Smooth muscle cell (in vitro differentiated cells): ENCODE results near the gene RAD51B. TPM values are rescaled to one million over a fixed set of nuclear protein-coding genes. Genes with fewer than 3 reads are reported as not detected.

ENCODE experiments used
- DNase-seq: peaks from one replicate; lab custom pipeline; 2025; ENCODE audit not compliant: unreplicated experiment; lab: John Stamatoyannopoulos, UW
- H2AFZ ChIP-seq: fragments of 200-600 bp; sonication (generic); 2 replicates; pipeline ENCODE4 v1.6.0; 2016; ENCODE audit warnings: antibody characterized with exemption, low read depth, mild to moderate bottlenecking
- H3F3A ChIP-seq: fragments of 200-600 bp; sonication (generic); 2 replicates; pipeline ENCODE4 v1.6.0; 2017; ENCODE audit warnings: antibody characterized with exemption, low read depth
- H3K27ac ChIP-seq: fragments of 200-600 bp; sonication (generic); 2 replicates; pipeline ENCODE4 v1.5.1; 2016; ENCODE audit warnings: low read depth, mild to moderate bottlenecking
- H3K27me3 ChIP-seq: fragments of 200-600 bp; sonication (generic); 2 replicates; pipeline ENCODE4 v1.6.1; 2016; ENCODE audit warnings: low read depth, mild to moderate bottlenecking
- H3K36me3 ChIP-seq: fragments of 200-600 bp; sonication (generic); 2 replicates; pipeline ENCODE4 v1.5.1; 2016; ENCODE audit warnings: low read depth
- H3K4me1 ChIP-seq: fragments of 200-600 bp; sonication (generic); 2 replicates; pipeline ENCODE4 v1.5.1; 2016; ENCODE audit warnings: low read depth
- H3K4me2 ChIP-seq: fragments of 200-600 bp; sonication (generic); 2 replicates; pipeline ENCODE4 v1.6.0; 2016; ENCODE audit warnings: mild to moderate bottlenecking
- H3K4me3 ChIP-seq: fragments of 200-600 bp; sonication (generic); 2 replicates; pipeline ENCODE4 v1.5.1; 2016; ENCODE audit warnings: mild to moderate bottlenecking
- H3K79me2 ChIP-seq: fragments of 200-600 bp; sonication (generic); 2 replicates; pipeline ENCODE4 v1.6.0; 2016; ENCODE audit warnings: low read depth, mild to moderate bottlenecking
- H3K9ac ChIP-seq: fragments of 200-600 bp; sonication (generic); 2 replicates; pipeline ENCODE4 v1.6.0; 2016; ENCODE audit warnings: low read depth
- H3K9me3 ChIP-seq: fragments of 200-600 bp; sonication (generic); replicated peaks from 2 replicates; pipeline ENCODE4 v1.5.1; 2016; ENCODE audit warnings: low read depth
- H4K20me1 ChIP-seq: fragments of 200-600 bp; sonication (generic); 2 replicates; pipeline ENCODE4 v1.6.0; 2016; ENCODE audit warnings: low read depth
- WGBS: methylation state at CpG from one replicate; pipeline ENCODE4 v1.1.7; 2016; ENCODE audit warnings: low lambda C conversion rate; 5-methylcytosine and 5-hydroxymethylcytosine counted together
- polyA plus RNA-seq: library from polyadenylated mRNA; unstranded; fragments of >200 nt; fragmentation: Nextera tagmentation; extraction: Ambion mirVana; gene quantifications from 2 replicates; pipeline ENCODE4 v1.2.1, GENCODE V29; 2016
- total RNA-seq: library from RNA; depleted of rRNA; stranded (reverse); fragments of >200 nt; gene quantifications from 2 replicates; pipeline ENCODE4 v1.2.3, GENCODE V29; 2014
- TF ChIP-seq, protein P1 (sequence below): fragments of 200-600 bp; sonication (generic); IDR thresholded peaks from 2 replicates; pipeline ENCODE4 v1.5.1; 2017; ENCODE audit warnings: borderline replicate concordance, mild to moderate bottlenecking, antibody characterized with exemption; ENCODE audit not compliant: insufficient read depth, poor library complexity, severe bottlenecking

The RAD51B gene
- total and polyA plus RNA-seq, 2 experiments from 2014 or later, result 4.6 to 5.3 TPM

DNA sequence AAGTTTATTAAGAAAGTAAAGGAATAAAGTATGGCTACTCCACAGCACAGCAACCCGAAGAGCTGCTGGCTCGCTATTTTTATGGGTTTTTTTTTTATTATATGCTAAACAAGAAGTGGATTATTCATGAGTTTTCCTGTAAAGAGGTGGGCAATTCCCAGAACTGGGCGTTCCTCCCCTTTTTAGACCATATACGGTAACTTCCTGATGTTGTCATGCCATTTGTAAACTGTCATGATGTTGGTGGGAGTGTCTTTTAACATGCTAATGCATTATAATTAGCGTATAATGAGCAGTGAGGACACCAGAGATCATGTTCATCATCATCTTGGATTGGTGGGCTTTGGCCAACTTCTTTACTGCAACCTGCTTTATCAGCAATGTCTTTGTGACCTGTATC, 600.8 kb downstream of the RAD51B start:
- no peaks in the 10 kb centered on the region for H3F3A ChIP-seq
- DNase-seq, result no peak
- no peak overlapping the region for H3K4me3 ChIP-seq
- no peak overlapping the region for H2AFZ ChIP-seq
- H3K36me3 ChIP-seq, result no peaks in the 10 kb centered on the region
- no peaks in the 10 kb centered on the region for H3K79me2 ChIP-seq
- 71% methylated on average over 5 of the region's 5 CpGs for WGBS
- H3K27me3 ChIP-seq, result no peaks in the 10 kb centered on the region
- H3K9me3 ChIP-seq, result no peaks in the 10 kb centered on the region
- no peaks in the 10 kb centered on the region for H4K20me1 ChIP-seq
- TF ChIP-seq, protein P1, sequence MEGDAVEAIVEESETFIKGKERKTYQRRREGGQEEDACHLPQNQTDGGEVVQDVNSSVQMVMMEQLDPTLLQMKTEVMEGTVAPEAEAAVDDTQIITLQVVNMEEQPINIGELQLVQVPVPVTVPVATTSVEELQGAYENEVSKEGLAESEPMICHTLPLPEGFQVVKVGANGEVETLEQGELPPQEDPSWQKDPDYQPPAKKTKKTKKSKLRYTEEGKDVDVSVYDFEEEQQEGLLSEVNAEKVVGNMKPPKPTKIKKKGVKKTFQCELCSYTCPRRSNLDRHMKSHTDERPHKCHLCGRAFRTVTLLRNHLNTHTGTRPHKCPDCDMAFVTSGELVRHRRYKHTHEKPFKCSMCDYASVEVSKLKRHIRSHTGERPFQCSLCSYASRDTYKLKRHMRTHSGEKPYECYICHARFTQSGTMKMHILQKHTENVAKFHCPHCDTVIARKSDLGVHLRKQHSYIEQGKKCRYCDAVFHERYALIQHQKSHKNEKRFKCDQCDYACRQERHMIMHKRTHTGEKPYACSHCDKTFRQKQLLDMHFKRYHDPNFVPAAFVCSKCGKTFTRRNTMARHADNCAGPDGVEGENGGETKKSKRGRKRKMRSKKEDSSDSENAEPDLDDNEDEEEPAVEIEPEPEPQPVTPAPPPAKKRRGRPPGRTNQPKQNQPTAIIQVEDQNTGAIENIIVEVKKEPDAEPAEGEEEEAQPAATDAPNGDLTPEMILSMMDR, result no peak
- no peak overlapping the region for H3K9ac ChIP-seq
- H3K4me1 ChIP-seq, result peaks cover 10% of the 10 kb centered on the region
- no peak overlapping the region for H3K4me2 ChIP-seq
- H3K27ac ChIP-seq, result no peak overlapping the region

DNA sequence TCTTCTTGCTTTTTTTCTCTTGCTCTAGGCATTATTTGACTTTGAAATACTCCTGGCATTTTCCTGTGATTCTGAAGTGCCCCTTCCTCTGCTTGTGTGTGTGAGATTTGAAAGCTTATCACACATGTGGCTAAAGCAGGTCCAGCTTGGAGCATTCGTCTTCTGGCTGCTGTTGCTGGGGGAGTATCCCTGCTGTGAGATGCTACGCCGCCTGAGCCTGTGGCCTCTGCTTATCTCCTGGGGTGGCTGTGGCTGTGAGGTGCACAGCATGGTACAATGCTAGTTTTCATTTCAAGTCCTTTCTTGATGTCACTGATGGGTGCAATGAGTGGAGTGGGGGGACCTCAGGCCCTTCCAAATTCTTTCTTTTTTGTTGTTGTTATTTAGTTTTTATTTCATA, 601.5 kb downstream of the RAD51B start:
- Histone ChIP-seq H4K20me1 (no peaks in the 10 kb centered on the region), H3K27me3 (no peaks in the 10 kb centered on the region), H3K36me3 (no peaks in the 10 kb centered on the region), H3K4me2 (no peak overlapping the region), H3K27ac (no peak overlapping the region), H3K4me1 (peaks cover 10% of the 10 kb centered on the region), H3K4me3 (no peak overlapping the region), H3K9me3 (no peaks in the 10 kb centered on the region), H3K79me2 (no peaks in the 10 kb centered on the region), H2AFZ (no peak overlapping the region), H3K9ac (no peak overlapping the region), H3F3A (no peaks in the 10 kb centered on the region)
- TF ChIP-seq, protein P1, result no peak
- WGBS, result 78% methylated on average over 3 of the region's 3 CpGs
- no peak for DNase-seq

DNA sequence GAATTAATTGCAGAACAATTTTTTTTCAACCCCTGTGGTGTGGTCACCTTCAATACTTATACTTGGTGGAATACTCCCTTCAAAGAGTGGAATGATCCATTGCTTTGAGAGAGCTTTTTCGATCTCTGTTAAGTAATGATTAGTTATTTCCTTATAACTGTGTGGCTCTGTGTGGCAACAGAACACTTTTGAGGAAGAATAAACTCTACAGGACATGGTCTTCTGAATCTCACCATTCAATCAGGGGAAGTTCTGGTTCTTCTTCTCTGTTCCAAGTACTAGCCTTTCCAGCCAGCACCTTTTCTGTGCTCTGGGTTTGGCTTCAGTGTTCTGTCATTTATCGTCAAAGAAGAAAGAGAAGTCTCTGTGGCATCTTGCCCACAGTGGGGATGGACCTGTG, 604.1 kb downstream of the RAD51B start:
- Histone ChIP-seq H2AFZ (no peak overlapping the region), H3K79me2 (no peaks in the 10 kb centered on the region), H3K9ac (no peak overlapping the region), H3K27me3 (no peaks in the 10 kb centered on the region), H3K9me3 (no peaks in the 10 kb centered on the region), H3F3A (no peaks in the 10 kb centered on the region), H3K4me1 (peaks cover 6% of the 10 kb centered on the region), H3K27ac (no peak overlapping the region), H3K4me2 (no peak overlapping the region), H3K4me3 (no peak overlapping the region), H4K20me1 (no peaks in the 10 kb centered on the region), H3K36me3 (no peaks in the 10 kb centered on the region)
- TF ChIP-seq, protein P1, result no peak
- WGBS, result 90% methylated on average over 2 of the region's 2 CpGs
- no peak for DNase-seq

DNA sequence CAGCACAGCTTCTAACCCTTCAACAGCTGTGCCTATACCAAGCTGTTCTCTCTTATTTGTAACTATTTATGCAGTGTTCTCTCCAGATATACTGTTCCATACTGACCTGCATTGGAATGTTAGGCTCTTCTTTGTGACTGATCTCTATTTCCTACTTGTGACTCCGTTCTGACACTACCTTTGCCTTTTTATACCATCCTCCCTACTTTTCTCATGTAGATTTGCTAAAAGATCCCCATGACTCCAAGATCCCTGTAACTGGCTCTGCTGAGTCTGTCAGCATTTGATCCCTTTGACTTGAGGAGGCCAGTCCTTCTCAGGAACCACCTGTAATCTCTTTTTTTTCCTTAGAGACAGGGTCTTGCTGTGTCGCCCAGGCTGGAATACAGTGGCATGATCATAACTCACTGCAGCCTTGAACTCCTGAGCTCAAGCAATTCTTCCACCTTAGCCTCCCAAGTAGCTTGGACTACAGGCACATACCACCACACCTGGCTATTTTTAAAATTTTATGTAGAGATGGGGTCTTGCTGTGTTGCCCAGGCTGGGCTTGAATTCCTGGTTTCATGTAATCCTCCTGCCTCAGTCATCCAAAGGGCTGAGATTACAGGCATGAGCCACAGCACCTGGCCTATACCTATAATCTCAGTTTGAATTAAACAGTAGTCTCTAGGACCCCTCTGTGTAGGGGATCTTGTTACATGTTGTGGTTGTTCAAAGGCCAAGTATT, 605.0 kb downstream of the RAD51B start:
- peaks cover 6% of the 10 kb centered on the region for H3K4me1 ChIP-seq
- H2AFZ ChIP-seq, result no peak overlapping the region
- no peaks in the 10 kb centered on the region for H3F3A ChIP-seq
- no peaks in the 10 kb centered on the region for H3K27me3 ChIP-seq
- H3K79me2 ChIP-seq, result no peaks in the 10 kb centered on the region
- H3K4me3 ChIP-seq, result no peak overlapping the region
- no peak for DNase-seq
- 48% methylated on average over 2 of the region's 2 CpGs for WGBS
- TF ChIP-seq, protein P1, result no peak
- H3K27ac ChIP-seq, result no peak overlapping the region
- H3K9me3 ChIP-seq, result no peaks in the 10 kb centered on the region
- H4K20me1 ChIP-seq, result no peaks in the 10 kb centered on the region
- H3K36me3 ChIP-seq, result no peaks in the 10 kb centered on the region
- no peak overlapping the region for H3K9ac ChIP-seq
- no peak overlapping the region for H3K4me2 ChIP-seq
